Astrocyte (in vitro differentiated cells and primary cell): ENCODE results near the gene ENTPD3.

Source experiments
- EZH2 ChIP-seq: IDR thresholded peaks from 2 replicates; pipeline ENCODE4 v1.6.1; 2012; ENCODE audit warnings: mild to moderate bottlenecking, low read length, inconsistent platforms; ENCODE audit not compliant: insufficient read depth
- TF ChIP-seq, protein P1 (sequence below): IDR thresholded peaks from 2 replicates; pipeline ENCODE4 v1.5.1; 2011; ENCODE audit warnings: low read depth, mild to moderate bottlenecking, inconsistent platforms, low read length, moderate library complexity; ENCODE audit not compliant: insufficient read depth

DNA sequence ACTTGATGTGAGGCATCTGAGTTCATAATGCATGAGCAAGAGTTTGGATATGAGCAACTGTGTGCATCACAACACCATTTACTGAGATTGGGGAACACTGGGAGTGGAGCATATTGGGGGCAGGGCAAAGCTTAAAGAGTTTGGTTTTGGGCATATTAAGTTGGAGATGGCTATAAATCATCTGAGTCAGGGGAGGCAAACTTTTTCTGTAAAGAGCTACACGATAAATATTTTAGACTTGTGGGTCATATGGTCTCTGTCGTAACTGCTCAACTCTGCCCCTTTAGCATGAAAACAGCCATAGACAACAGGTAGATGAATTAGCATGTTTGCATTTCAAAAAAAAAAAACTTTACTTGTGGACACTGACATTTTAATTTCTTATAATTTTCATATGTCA, 20.0 kb downstream of the ENTPD3 start:
- TF ChIP-seq, protein P1, sequence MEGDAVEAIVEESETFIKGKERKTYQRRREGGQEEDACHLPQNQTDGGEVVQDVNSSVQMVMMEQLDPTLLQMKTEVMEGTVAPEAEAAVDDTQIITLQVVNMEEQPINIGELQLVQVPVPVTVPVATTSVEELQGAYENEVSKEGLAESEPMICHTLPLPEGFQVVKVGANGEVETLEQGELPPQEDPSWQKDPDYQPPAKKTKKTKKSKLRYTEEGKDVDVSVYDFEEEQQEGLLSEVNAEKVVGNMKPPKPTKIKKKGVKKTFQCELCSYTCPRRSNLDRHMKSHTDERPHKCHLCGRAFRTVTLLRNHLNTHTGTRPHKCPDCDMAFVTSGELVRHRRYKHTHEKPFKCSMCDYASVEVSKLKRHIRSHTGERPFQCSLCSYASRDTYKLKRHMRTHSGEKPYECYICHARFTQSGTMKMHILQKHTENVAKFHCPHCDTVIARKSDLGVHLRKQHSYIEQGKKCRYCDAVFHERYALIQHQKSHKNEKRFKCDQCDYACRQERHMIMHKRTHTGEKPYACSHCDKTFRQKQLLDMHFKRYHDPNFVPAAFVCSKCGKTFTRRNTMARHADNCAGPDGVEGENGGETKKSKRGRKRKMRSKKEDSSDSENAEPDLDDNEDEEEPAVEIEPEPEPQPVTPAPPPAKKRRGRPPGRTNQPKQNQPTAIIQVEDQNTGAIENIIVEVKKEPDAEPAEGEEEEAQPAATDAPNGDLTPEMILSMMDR, result no peak
- no peak for TF ChIP-seq EZH2
